ENCODE results near the gene DOCK3. TPM values are rescaled to one million over a fixed set of nuclear protein-coding genes. Genes with fewer than 3 reads are reported as not detected.

The DOCK3 gene
- total and polyA plus RNA-seq, 2 of the 4 experiments (the other 2 are of a cell fraction): under 0.01 to 0.12 TPM

DNA sequence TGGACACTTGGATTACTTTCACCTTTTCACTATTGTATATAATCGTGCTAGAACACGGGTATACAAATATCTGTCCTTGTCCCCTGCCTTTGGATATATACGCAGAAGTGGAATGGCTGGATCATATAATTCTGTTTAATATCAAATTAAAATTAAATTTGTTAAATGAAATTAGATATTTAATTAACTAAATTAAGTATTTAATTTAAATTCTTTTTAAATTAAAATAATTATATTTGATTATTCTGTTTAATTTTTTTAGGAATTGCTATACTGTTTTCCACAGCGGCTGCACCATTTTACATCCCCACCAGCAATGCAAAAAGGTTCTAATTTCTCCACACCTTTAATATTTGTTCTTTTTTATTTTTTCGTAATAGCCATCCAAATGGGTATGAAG lies 84.3 kb downstream of the DOCK3 start:
- Histone ChIP-seq H3K36me3 (ENCODE audit: control insufficient read depth, insufficient read depth, low read length) (no peaks in the 10 kb centered on the region), H3K23ac (ENCODE audit: low read depth, low read length) (no peak overlapping the region), H3K9ac (ENCODE audit: low read depth, low read length) (no peak overlapping the region), H2BK120ac (ENCODE audit: low read depth, low read length) (no peak overlapping the region), H2BK20ac (ENCODE audit: low read depth, low read length) (no peak overlapping the region), H4K91ac (ENCODE audit: insufficient read depth, low read depth, low read length) (no peak overlapping the region), H3K27ac (ENCODE audit: insufficient read depth, low read length) (no peak overlapping the region), H2AK5ac (ENCODE audit: low read depth, low read length) (no peak overlapping the region), H2BK15ac (ENCODE audit: low read depth, low read length) (no peak overlapping the region), H3K4me2 (ENCODE audit: low read depth, low read length) (no peak overlapping the region), H4K8ac (ENCODE audit: low read depth in 2 of 2, low read length in 2 of 2) (no peak overlapping the region), H3K4me1 (ENCODE audit: control insufficient read depth, insufficient read depth, low read length) (no peaks in the 10 kb centered on the region), H2AK9ac (replicated peaks; ENCODE audit: low read depth, low read length, poor library complexity) (no peak overlapping the region), H3K27me3 (ENCODE audit: control insufficient read depth, insufficient read depth, low read length) (no peaks in the 10 kb centered on the region), H2AFZ (replicated peaks; ENCODE audit: low read length, poor library complexity) (no peak overlapping the region), H3K18ac (ENCODE audit: low read depth, low read length) (no peak overlapping the region), H3K4ac (ENCODE audit: low read depth, low read length) (no peak overlapping the region), H4K5ac (ENCODE audit: low read depth, low read length) (no peak overlapping the region), H3K56ac (ENCODE audit: extremely low read depth, insufficient read depth, low read length) (no peak overlapping the region), H3K79me1 (ENCODE audit: low read depth in 1 of 2, low read length in 2 of 2) (no peaks in the 10 kb centered on the region), H3K9me1 (ENCODE audit: insufficient read depth, low read length) (no peaks in the 10 kb centered on the region), H3K9me3 (ENCODE audit: control insufficient read depth, insufficient read depth, low read length) (no peaks in the 10 kb centered on the region), H4K20me1 (ENCODE audit: insufficient read depth, low read length) (no peaks in the 10 kb centered on the region), H3K4me3 (ENCODE audit: insufficient read depth, low read depth, low read length) (no peak overlapping the region), H2BK5ac (ENCODE audit: low read depth, low read length, poor library complexity, severe bottlenecking) (no peak overlapping the region), H3K14ac (replicated peaks; ENCODE audit: low read depth, low read length) (no peak overlapping the region)
- no CpG with 5 or more reads among the region's 5 CpGs for WGBS, 2 experiments (ENCODE audit: extremely low coverage in 2 of 2, insufficient read length in 1 of 2)
- ChIA-PET CTCF (no interaction called here), POLR2A (ENCODE audit: unreplicated experiment) (no interaction called here)
- DNase-seq: no peak
- no peak for ATAC-seq (ENCODE audit: low read depth)
- BruUV-seq (replicated peaks): no TSS peak
- in situ Hi-C loops (cut with MboI; ENCODE audit: low sequenced_read_pairs): no loop called here
- dilution Hi-C loops (cut with HindIII; ENCODE audit: low sequenced_read_pairs, unreplicated experiment): no loop called here
- TF ChIP-seq MAZ (IDR thresholded peaks at IDR 0.05; ENCODE audit: borderline replicate concordance, low read depth, low read length) (no peak), CEBPB (IDR thresholded peaks at IDR 0.05; ENCODE audit: low read depth, low read length) (no peak), MXI1 (IDR thresholded peaks at IDR 0.05; ENCODE audit: borderline replicate concordance, low read depth, low read length) (no peak), NFE2L2 (IDR thresholded peaks at IDR 0.05; ENCODE audit: low read depth, low read length) (no peak), RCOR1 (IDR thresholded peaks at IDR 0.05; ENCODE audit: insufficient replicate concordance, low read length) (no peak), MAFK (IDR thresholded peaks at IDR 0.05; ENCODE audit: low read depth, low read length) (no peak), FOS (IDR thresholded peaks at IDR 0.05; ENCODE audit: low read depth, low read length) (no peak), CHD1 (IDR thresholded peaks at IDR 0.05; ENCODE audit: low read depth, low read length) (no peak), SMC3 (IDR thresholded peaks at IDR 0.05; ENCODE audit: low read depth, low read length) (no peak), POLR2A (IDR thresholded peaks at IDR 0.05; ENCODE audit: low read depth, low read length) (no peak), RAD21 (IDR thresholded peaks at IDR 0.05; ENCODE audit: low read length) (no peak), BHLHE40 (IDR thresholded peaks at IDR 0.05; ENCODE audit: low read depth, low read length) (no peak)
- TF ChIP-seq, protein P1, sequence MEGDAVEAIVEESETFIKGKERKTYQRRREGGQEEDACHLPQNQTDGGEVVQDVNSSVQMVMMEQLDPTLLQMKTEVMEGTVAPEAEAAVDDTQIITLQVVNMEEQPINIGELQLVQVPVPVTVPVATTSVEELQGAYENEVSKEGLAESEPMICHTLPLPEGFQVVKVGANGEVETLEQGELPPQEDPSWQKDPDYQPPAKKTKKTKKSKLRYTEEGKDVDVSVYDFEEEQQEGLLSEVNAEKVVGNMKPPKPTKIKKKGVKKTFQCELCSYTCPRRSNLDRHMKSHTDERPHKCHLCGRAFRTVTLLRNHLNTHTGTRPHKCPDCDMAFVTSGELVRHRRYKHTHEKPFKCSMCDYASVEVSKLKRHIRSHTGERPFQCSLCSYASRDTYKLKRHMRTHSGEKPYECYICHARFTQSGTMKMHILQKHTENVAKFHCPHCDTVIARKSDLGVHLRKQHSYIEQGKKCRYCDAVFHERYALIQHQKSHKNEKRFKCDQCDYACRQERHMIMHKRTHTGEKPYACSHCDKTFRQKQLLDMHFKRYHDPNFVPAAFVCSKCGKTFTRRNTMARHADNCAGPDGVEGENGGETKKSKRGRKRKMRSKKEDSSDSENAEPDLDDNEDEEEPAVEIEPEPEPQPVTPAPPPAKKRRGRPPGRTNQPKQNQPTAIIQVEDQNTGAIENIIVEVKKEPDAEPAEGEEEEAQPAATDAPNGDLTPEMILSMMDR (conservative IDR thresholded peaks at IDR 0.05; ENCODE audit: low read depth, low read length): no peak
- TF ChIP-seq, protein P2, sequence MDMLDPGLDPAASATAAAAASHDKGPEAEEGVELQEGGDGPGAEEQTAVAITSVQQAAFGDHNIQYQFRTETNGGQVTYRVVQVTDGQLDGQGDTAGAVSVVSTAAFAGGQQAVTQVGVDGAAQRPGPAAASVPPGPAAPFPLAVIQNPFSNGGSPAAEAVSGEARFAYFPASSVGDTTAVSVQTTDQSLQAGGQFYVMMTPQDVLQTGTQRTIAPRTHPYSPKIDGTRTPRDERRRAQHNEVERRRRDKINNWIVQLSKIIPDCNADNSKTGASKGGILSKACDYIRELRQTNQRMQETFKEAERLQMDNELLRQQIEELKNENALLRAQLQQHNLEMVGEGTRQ (IDR thresholded peaks at IDR 0.05; ENCODE audit: low read depth, low read length): no peak
- TF ChIP-seq, protein P3, sequence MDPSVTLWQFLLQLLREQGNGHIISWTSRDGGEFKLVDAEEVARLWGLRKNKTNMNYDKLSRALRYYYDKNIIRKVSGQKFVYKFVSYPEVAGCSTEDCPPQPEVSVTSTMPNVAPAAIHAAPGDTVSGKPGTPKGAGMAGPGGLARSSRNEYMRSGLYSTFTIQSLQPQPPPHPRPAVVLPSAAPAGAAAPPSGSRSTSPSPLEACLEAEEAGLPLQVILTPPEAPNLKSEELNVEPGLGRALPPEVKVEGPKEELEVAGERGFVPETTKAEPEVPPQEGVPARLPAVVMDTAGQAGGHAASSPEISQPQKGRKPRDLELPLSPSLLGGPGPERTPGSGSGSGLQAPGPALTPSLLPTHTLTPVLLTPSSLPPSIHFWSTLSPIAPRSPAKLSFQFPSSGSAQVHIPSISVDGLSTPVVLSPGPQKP (IDR thresholded peaks at IDR 0.05; ENCODE audit: borderline replicate concordance, low read depth, low read length): no peak
- intact Hi-C loops (cut with micrococcal nuclease): no loop called here

Data from IMR-90 (cell line).